A549 treated with ZK216348 at 1 μM for 4 hours (cell line): ENCODE measurements around the gene ABCB1. TPM values are rescaled to one million over a fixed set of nuclear protein-coding genes. Genes with fewer than 3 reads are reported as not detected.

ENCODE experiments used
- total RNA-seq: library from RNA; stranded (reverse); fragments of 200-300 nt; extraction: Qiagen RNA extraction; gene quantifications from 5 replicates; pipeline ENCODE4 v1.2.3, GENCODE V29; 2022; ENCODE audit warnings: low read depth

Gene ABCB1
- total RNA-seq, result 0.09 TPM in 1 of 5 replicates, not detected in the others

GRCh38 chr7:87600130-87601124 is at the start of gene ABCB1:
Gene ABCB1 (minus strand): TSS chr7:87600884. CDS start chr7:87600184, 700 bp downstream.

GRCh38 chr7:87475359-87476178 is 125.1 kb downstream of the ABCB1 start, which contains the start of gene ABCB4:
Gene ABCB4 (minus strand): TSS chr7:87475680. CDS start chr7:87475465, 215 bp downstream.

Other genes with a start within 250 kb of the ABCB1 start
- not detected in 5 replicates for gene ABCB4, start 125.2 kb downstream of the ABCB1 start, total RNA-seq
- 0.05 to 0.36 TPM in 2 of 5 replicates, not detected in the others for gene RUNDC3B, start 27.5 kb upstream of the ABCB1 start, total RNA-seq